Ectodermal cell (in vitro differentiated cells): ENCODE data around the gene WDR27.
A peak's percentile ranks its signal among the peaks of the same experiment; 100 is the strongest.

ENCODE experiments used
- H3K27ac ChIP-seq: 2 replicates; pipeline ENCODE4 v1.7.0; 2013; ENCODE audit warnings: mild to moderate bottlenecking, low read depth, low read length; ENCODE audit not compliant: insufficient read depth, poor library complexity, severe bottlenecking
- H3K27me3 ChIP-seq: 2 replicates; pipeline ENCODE4 v1.7.0; 2013; ENCODE audit warnings: mild to moderate bottlenecking, low read length; ENCODE audit not compliant: insufficient read depth, control insufficient read depth, poor library complexity, severe bottlenecking
- H3K36me3 ChIP-seq: one replicate; pipeline ENCODE4 v1.7.0; 2013; ENCODE audit warnings: low read length; ENCODE audit not compliant: control insufficient read depth, insufficient read depth
- H3K4me1 ChIP-seq: one replicate; pipeline ENCODE4 v1.7.0; 2013; ENCODE audit warnings: low read length; ENCODE audit not compliant: control insufficient read depth, insufficient read depth
- H3K4me3 ChIP-seq: 2 replicates; pipeline ENCODE4 v1.7.0; 2013; ENCODE audit warnings: low read depth, low read length, control low read depth; ENCODE audit not compliant: insufficient read depth
- H3K9me3 ChIP-seq: 2 replicates; pipeline ENCODE4 v1.7.0; 2013; ENCODE audit warnings: mild to moderate bottlenecking, low read length, moderate library complexity; ENCODE audit not compliant: control insufficient read depth
- WGBS, 2 experiments: methylation state at CpG; one replicate each; pipeline ENCODE4 v1.1.7; 2013; ENCODE audit warnings: missing lambda C conversion rate in 2 of 2; 5-methylcytosine and 5-hydroxymethylcytosine counted together

The WDR27 gene

DNA sequence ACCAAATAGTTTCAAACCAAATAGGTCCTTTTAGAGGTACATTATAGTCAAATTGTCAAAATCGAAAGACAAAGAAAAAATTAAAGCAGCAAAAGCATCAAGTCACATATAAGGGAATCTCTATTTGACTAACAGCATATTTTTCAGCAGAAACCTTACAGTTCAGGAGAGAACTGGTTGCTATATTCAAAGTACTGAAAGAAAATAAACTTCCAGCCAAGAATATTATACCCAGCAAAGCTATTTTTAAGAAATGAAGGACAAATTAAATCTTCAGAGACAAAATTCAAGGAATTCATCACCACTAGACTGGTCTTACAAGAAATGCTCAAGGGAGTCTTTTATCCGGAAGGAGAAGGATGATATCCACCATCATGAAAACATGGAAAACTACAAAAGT, 16.0 kb downstream of the WDR27 start:
- WGBS, 2 experiments: 97 to 100% methylated on average over 2 of the region's 2 CpGs
- no peak overlapping the region for H3K27ac ChIP-seq
- no peaks in the 10 kb centered on the region for H3K27me3 ChIP-seq
- H3K9me3 ChIP-seq: no peaks in the 10 kb centered on the region
- peaks cover 36% of the 10 kb centered on the region for H3K36me3 ChIP-seq
- H3K4me1 ChIP-seq: no peaks in the 10 kb centered on the region
- H3K4me3 ChIP-seq: no peak overlapping the region

DNA sequence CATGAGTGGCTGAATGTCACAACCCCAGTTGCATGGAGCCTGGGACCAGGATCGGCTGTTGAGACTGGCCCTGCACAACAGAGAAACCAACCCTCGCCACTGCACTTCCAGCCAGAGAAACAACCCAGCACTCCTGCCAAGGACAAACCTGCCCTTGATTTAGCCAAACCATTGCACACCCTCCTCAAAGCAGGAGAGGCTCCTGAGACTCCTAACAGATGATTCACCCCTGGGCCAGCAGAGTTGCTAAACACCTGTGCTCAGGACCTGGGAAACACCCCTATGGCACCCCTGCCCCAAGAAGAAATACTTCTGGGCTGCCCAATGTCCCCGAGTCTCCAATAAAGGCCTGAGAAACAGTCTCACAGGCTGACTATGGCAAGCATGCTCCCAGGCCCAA, 17.8 kb downstream of the WDR27 start:
- Histone ChIP-seq H3K9me3 (no peaks in the 10 kb centered on the region), H3K36me3 (peaks cover 37% of the 10 kb centered on the region), H3K27ac (no peak overlapping the region), H3K4me1 (no peaks in the 10 kb centered on the region), H3K27me3 (no peaks in the 10 kb centered on the region), H3K4me3 (no peak overlapping the region)
- WGBS, 2 experiments: 96% methylated on average over 3 of the region's 3 CpGs

DNA sequence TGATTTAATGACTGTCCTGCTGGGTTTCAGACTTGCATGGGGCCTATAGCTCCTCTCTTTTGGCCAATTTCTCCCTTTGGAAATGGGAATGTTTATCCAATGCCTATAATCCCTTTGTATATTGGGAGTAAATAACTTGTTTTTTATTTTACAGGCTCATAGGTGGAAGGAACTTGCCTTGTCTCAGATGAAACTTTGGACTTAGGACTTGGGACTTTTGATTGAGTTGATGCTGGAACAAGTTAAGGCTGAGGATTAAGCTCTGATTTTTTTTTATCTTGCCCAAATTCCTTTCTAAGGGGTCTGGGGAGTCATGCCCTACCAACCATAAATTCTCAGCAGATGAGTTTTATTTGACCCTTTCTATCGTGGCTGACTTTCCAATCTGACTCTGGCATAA, 23.5 kb downstream of the WDR27 start:
- no peaks in the 10 kb centered on the region for H3K9me3 ChIP-seq

DNA sequence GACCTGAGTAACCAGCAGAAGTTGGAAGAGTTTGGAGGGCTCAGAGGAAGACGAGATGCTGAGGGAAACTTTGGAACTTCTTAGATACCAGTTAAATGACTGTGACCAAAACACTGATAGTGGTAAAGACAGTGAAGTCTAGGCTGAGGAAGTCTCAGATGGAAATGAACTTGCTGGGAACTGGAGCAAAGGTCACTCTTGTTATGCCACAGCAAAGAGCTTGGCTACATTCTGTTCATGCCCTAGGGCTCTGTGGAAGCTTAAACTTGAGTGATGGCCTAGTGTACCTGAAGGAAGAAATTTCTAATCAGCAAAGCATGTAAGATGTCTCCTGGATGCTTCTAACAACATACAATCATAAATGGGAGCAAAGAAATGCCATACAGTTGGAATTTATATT, 24.7 kb downstream of the WDR27 start:
- no peaks in the 10 kb centered on the region for H3K4me1 ChIP-seq
- no peak overlapping the region for H3K27ac ChIP-seq
- H3K36me3 ChIP-seq: peaks cover 18% of the 10 kb centered on the region
- 97 to 100% methylated on average over 1 of the region's 1 CpG for WGBS, 2 experiments
- H3K4me3 ChIP-seq: no peak overlapping the region
- H3K9me3 ChIP-seq: no peaks in the 10 kb centered on the region
- H3K27me3 ChIP-seq: no peaks in the 10 kb centered on the region

More for the DNA sequence above, 23.5 kb downstream of the WDR27 start:
- H3K27me3 ChIP-seq: no peaks in the 10 kb centered on the region
- no peak overlapping the region for H3K27ac ChIP-seq
- H3K4me3 ChIP-seq: no peak overlapping the region
- WGBS, 2 experiments: 90 to 92% methylated on average over 1 of the region's 1 CpG
- no peaks in the 10 kb centered on the region for H3K4me1 ChIP-seq
- H3K36me3 ChIP-seq: peaks cover 21% of the 10 kb centered on the region

GRCh38 chr6:169675011-169675410, 26.8 kb downstream of the WDR27 start:
- Histone ChIP-seq H3K27ac (no peak overlapping the region), H3K27me3 (no peaks in the 10 kb centered on the region), H3K4me3 (no peak overlapping the region), H3K9me3 (no peaks in the 10 kb centered on the region), H3K36me3 (peaks cover 8% of the 10 kb centered on the region), H3K4me1 (no peaks in the 10 kb centered on the region)
- WGBS, 2 experiments: 77 to 85% methylated on average over 3 of the region's 3 CpGs

DNA sequence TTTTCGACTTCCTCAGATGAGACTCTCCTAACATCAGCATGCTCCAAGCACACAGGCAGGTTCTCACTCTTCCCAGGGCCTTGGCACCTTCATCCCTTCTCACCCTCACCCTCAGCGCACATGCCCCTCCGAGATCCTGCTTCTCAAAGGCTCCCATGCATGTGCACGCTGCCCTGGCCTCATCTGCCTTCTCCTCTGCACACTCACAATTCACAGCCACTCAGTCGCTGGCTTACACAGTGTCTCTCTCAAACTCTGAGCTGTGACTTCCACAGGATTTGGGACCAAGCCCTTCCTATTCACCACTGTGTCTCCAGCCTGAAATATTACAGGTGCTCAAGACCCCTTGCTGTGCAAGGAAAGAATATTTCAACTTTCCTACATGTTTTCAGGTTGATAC, 30.3 kb downstream of the WDR27 start:
- 91 to 93% methylated on average over 5 of the region's 5 CpGs for WGBS, 2 experiments
- no peak overlapping the region for H3K4me3 ChIP-seq
- H3K27me3 ChIP-seq: no peaks in the 10 kb centered on the region
- H3K36me3 ChIP-seq: peaks cover 13% of the 10 kb centered on the region
- H3K27ac ChIP-seq: no peak overlapping the region
- H3K9me3 ChIP-seq: no peaks in the 10 kb centered on the region
- no peaks in the 10 kb centered on the region for H3K4me1 ChIP-seq

DNA sequence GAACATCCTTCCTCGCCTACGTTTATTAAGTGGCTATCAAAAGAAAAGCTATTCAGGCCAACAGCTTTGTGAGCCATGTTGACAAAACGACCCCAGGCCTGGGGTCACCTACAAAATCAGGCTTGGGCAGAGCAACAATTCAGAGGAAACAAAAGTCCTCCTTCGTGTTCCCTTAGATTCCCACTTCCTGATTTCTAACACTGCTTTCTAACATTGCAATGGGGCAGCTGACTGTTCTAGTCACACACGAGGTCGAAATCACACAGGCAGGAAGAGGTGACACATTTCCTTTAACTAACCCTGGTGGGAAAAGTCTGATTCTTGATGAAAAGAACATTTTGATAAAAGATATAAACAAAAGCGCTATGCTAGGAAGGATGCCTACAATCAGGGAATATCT, 31.9 kb downstream of the WDR27 start:
- Histone ChIP-seq H3K27me3 (no peaks in the 10 kb centered on the region), H3K9me3 (no peaks in the 10 kb centered on the region), H3K36me3 (peaks cover 20% of the 10 kb centered on the region), H3K4me1 (no peaks in the 10 kb centered on the region), H3K4me3 (no peak overlapping the region), H3K27ac (no peak overlapping the region)
- 80 to 81% methylated on average over 7 of the region's 7 CpGs for WGBS, 2 experiments

DNA sequence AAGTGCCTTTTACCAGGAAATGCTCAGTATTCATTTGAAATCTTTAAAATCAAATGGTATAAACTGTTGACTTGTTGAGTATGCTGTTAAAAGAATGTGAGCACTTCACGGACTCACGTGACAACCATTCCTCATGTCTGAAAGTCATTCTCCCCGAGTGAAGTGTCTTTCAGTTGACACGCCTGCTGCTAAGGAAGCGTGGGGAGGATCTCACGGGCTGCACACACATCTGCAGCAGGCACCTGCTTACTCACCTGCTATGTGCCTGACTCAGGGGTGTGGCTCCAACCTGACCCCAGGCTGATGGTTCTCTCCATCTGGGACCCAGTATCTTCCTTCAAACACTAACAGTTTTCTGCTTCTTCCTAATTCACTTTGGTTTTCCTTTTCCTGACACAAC, 32.7 kb downstream of the WDR27 start:
- no peak overlapping the region for H3K4me3 ChIP-seq
- no peaks in the 10 kb centered on the region for H3K27me3 ChIP-seq
- no peak overlapping the region for H3K27ac ChIP-seq
- H3K4me1 ChIP-seq: no peaks in the 10 kb centered on the region
- no peaks in the 10 kb centered on the region for H3K9me3 ChIP-seq
- 92 to 93% methylated on average over 6 of the region's 6 CpGs for whole genome bisulfite sequencing, 2 experiments
- H3K36me3 ChIP-seq: peaks cover 25% of the 10 kb centered on the region

GRCh38 chr6:169668203-169668847, 33.5 kb downstream of the WDR27 start:
- peak overlapping the region; percentile 5 for H3K27ac ChIP-seq
- H3K9me3 ChIP-seq: no peaks in the 10 kb centered on the region
- no peaks in the 10 kb centered on the region for H3K27me3 ChIP-seq
- H3K4me3 ChIP-seq: no peak overlapping the region
- H3K4me1 ChIP-seq: no peaks in the 10 kb centered on the region
- peaks cover 33% of the 10 kb centered on the region for H3K36me3 ChIP-seq
- WGBS, 2 experiments: 54 to 59% methylated on average over 15 of the region's 15 CpGs

DNA sequence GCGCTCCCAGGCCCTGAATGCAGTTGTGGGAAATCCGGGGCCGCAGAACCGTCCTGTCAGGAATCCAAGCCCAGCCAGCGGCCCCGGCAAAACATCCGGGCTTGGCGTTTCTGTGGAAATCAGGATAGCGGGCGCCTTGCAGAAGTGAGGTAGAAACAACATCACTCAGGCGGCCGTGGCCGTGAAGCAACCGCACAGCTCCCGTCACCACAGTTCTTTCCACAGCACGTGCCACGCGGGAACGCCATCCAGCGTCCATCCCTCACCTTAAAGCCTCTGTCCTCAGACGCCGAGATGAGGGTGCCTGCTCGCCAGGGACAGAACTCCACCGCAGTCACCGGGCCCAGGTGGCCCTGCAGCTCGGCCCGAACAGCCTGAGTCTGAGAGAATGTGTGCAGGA, 34.1 kb downstream of the WDR27 start:
- H3K36me3 ChIP-seq: peaks cover 34% of the 10 kb centered on the region
- 95 to 96% methylated on average over 27 of the region's 27 CpGs for WGBS, 2 experiments
- no peak overlapping the region for H3K4me3 ChIP-seq
- H3K9me3 ChIP-seq: no peaks in the 10 kb centered on the region
- no peaks in the 10 kb centered on the region for H3K27me3 ChIP-seq
- no peak overlapping the region for H3K27ac ChIP-seq
- no peaks in the 10 kb centered on the region for H3K4me1 ChIP-seq

- no peak overlapping the region for H3K27ac ChIP-seq
- H3K9me3 ChIP-seq: no peaks in the 10 kb centered on the region
- no peak overlapping the region for H3K4me3 ChIP-seq
- peaks cover 35% of the 10 kb centered on the region for H3K36me3 ChIP-seq
- WGBS, 2 experiments: 94 to 96% methylated on average over 18 of the region's 18 CpGs
- no peaks in the 10 kb centered on the region for H3K4me1 ChIP-seq
- H3K27me3 ChIP-seq: no peaks in the 10 kb centered on the region
Observed at GRCh38 chr6:169666441-169666840, 35.4 kb downstream of the WDR27 start.
